NCI-H82 treated with DMSO at 0.1 percent for 48 hours (cell line): ENCODE measurements around the gene ARSB.
"Not testable (repeated sequence)": the region's sequence is repeated elsewhere in the genome, so short reads cannot be mapped to it uniquely, and the experiment has no call there.

Experiments
- DNase-seq: peaks from one replicate; lab custom pipeline; 2025; ENCODE audit not compliant: unreplicated experiment; lab: John Stamatoyannopoulos, UW

Gene ARSB

GRCh38 chr5:78851891-78852290 lies 133.2 kb downstream of the ARSB start:
- DNase-seq, result not testable (repeated sequence)

GRCh38 chr5:78845470-78845869 lies 139.6 kb downstream of the ARSB start:
- DNase-seq, result no peak

- DNase-seq, result no peak
Observed at GRCh38 chr5:78843436-78843835, 141.7 kb downstream of the ARSB start.

- DNase-seq, result no peak
Observed at GRCh38 chr5:78841767-78842166, 143.3 kb downstream of the ARSB start.

DNA sequence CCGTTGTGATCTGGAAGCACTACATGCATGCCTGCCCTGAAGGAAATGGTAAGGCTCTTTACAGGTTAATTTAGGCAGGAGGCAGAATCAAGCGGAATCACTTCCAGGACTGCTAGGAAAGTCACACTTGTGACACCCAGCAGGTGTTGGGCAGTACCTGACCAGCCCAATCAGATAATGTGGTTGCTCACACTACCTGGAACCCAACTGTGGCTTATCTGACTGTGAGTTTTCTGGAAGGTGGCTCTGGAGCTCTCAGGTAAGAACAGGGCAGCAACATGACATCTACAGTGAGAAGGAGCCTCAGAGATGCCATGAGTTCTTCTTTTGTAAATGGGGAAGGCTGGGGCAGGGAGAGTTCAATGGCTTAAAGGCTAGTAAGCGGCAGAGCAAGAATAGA lies 146.4 kb downstream of the ARSB start:
- DNase-seq, result no peak

- no peak for DNase-seq
Observed at GRCh38 chr5:78837836-78838235, 147.3 kb downstream of the ARSB start.

- DNase-seq, result no peak
Observed at GRCh38 chr5:78835176-78835575, 149.9 kb downstream of the ARSB start.

DNA sequence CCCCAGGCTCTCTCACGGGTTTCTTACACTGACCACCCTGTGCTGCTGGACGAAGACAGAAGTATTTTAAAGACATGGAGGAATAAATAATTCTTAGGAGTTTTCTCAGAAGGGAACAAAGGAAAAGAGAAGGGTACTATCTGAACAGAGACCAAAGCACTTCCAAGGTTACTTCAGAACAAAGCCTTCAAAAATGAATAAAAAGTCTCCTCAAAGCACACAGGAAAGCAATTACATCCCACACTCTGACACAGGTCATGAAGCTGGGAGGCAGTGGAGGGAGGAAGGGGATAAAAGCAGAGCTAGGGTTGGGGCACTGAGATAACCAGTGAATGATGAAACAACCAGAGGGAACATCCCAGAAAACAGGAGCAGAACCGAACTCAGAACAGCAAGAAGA lies 151.8 kb downstream of the ARSB start:
- no peak for DNase-seq

DNA sequence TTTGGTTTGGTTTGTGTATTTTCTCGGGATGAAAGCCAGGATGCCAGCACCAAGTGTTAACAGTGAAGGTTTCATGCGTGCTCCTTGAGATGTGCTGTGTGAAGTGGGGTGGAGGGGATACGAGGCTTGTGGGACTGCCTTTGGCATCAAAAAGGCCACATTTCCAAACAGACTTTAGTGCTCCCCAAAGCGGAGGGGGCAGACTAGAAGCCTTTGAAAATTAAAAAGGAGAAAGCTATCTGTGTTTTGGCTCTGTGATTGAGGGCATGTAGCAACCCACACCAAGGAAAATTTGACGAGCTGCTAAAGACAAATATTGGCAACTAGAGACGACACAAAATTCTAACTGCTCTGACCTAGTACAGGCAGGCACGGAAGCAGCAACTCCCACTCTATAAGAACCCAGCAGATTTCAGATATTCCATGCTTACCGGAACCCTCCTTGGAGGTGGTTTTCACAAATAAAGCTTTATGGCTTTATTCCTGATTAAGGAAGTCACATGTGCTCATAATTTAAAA lies 154.5 kb downstream of the ARSB start:
- DNase-seq, result no peak

GRCh38 chr5:78829811-78830527 lies 155.1 kb downstream of the ARSB start:
- no peak for DNase-seq

GRCh38 chr5:78827725-78828124 lies 157.4 kb downstream of the ARSB start:
- DNase-seq, result no peak

GRCh38 chr5:78824831-78825281 lies 160.3 kb downstream of the ARSB start:
- no peak for DNase-seq

DNA sequence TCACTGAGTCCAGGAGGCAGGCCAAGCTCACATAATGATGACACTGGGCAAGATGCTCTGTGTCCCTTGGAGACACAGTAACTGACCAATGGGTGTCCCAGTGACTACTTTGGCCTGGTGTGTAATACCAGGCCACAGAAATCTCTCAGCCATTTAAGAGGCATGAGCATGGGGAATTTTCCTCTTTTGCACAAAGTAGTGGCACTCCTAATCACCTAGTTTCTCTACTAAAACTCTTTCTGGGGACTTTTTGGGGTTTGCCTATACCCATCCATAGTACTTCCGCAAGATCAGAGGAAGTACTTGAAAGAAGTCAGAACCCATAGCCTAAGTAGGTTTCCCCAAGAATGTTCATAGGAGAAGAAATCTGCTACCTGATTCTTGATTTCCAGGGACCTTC lies 161.9 kb downstream of the ARSB start:
- DNase-seq, result no peak

DNA sequence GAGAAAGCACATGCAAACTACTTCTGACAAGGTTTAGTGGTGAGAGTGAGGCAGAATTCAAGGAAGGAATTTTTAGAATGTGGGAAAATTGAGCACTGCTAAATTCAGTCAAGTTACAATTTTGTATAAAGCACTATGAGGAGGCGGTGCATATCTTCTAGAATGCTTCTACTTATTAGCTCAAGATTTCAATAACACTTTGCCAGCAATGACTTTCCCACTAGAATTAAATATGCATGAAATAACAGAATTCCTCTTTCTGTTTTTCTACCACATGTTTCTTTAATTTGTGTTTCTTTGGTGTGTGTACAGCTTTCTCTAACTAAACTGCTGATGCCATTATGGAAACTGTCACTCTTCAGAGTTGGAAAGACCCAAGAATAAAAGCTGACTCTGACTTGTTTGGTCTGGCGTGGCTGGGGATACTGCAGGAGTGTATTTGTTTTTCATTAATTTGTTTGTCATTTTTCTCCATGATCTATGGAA lies 163.5 kb downstream of the ARSB start:
- DNase-seq, result no peak

DNA sequence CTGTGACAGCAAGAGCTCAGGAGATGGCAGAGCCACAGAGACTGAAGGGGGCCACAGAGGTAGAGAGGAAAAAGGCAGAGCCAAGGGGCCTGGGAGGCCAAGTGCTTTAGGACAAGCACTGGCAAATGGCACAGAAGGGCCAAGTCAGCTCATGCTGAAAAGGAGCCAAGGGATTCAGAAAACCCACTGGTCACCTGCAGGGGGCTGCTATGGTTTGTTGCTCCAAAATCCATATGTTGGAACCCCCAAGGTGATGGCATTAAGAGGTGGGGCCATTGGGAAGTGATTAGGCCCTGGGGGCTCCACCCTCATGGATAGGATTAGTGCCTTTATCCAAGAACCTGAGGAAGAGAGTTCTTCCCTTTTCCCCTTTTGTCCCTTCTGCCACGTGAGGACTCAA lies 165.4 kb downstream of the ARSB start:
- DNase-seq, result no peak

- no peak for DNase-seq
Observed at GRCh38 chr5:78819166-78819565, 165.9 kb downstream of the ARSB start.

- DNase-seq, result no peak
Observed at GRCh38 chr5:78816143-78816765, 168.9 kb downstream of the ARSB start.

DNA sequence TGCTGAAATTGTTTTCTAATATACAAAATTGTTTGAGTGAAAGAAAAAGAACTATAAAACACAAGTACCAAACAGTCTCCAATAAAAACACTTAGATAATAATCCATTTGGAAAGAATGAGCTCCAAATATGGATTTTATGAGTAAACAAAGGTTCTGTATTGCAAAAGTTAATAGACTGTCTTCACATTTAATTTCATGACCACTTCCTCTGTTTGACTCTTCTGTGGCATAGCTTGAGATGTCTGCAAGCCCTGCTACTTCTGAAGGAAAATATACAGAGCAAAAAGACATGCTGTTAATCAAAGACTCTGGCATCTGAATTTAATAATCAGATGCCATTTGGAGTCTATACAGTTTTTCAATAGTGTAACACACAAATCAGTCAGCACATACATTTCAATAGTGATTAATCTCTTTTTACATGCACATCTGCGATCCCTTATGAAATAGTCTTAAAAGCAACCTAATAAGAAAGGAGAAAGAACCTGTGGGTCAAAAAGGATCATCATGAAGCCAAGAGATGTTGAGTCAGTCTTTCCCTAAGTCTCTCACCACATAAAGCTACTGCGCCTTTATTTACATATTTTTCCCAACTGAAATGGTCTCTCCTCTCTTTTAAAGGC lies 171.1 kb downstream of the ARSB start:
- no peak for DNase-seq

DNA sequence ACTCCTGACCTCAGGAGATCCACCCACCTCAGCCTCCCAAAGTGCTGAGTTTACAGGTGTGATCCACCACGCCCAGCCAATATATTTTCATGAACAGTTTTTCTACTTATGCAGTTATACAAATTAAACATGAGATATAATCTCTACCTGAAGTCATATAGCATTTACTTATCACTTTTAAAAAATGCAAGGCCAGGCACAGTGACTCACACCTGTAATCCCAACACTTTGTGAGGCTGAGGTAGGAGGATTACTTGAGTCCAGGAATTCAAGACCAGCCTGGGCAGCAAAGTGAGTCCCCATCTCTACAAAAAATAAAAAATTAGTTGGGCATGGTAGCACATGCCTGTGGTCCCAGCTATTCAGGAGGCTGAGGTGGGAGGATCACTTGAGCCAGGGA lies 171.8 kb downstream of the ARSB start:
- no peak for DNase-seq

DNA sequence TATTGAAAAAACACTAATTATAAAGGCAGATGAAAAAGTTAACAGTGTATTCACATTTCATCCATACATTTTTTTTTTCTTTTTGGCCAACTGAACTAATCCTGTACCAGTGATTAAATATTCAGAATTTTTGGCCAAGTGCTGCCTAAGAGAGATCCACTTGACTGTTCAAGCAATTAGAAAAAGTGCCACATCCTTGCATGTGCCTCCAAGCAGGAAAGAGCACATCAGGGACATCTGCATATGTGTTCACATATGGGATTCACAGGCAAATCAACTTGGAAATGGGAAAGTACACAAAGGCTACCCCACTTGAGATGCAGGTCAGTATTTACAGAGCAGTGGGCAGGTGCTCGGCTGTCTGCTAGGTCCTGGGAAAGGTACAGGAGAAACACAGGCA lies 173.2 kb downstream of the ARSB start:
- DNase-seq, result no peak

GRCh38 chr5:78811121-78811817 lies 173.8 kb downstream of the ARSB start:
- no peak for DNase-seq
